Suprapubic skin (tissue), 4 donors: ENCODE measurements around the gene CST3.
"Not testable (repeated sequence)": the region's sequence is repeated elsewhere in the genome, so short reads cannot be mapped to it uniquely, and the experiment has no call there.

ENCODE experiments used
- CTCF ChIP-seq, 2 donors: fragments of 200-600 bp in 1 of 2; fragments of 450-650 bp in 1 of 2; sonication (generic) in 1 of 2; IDR thresholded peaks; one replicate each; pipeline ENCODE4 v1.5.1; 2016 to 2019; ENCODE audit warnings: antibody characterized with exemption in 2 of 2, mild to moderate bottlenecking in 1 of 2, moderate library complexity in 1 of 2
- EP300 ChIP-seq: sonication (generic); formaldehyde crosslinking; IDR thresholded peaks from one replicate; pipeline ENCODE4 v1.6.1; 2017; ENCODE audit warnings: antibody characterized with exemption
- POLR2A ChIP-seq, 2 donors: fragments of 450-650 bp; IDR thresholded peaks; one replicate each; pipeline ENCODE4 v1.6.1; 2017; ENCODE audit warnings: antibody characterized with exemption in 2 of 2, mild to moderate bottlenecking in 2 of 2, moderate library complexity in 2 of 2
- POLR2AphosphoS5 ChIP-seq, 3 donors: sonication (generic); formaldehyde crosslinking; IDR thresholded peaks; one replicate each; pipeline ENCODE4 v1.6.1; 2017; ENCODE audit warnings: antibody characterized with exemption in 3 of 3

DNA sequence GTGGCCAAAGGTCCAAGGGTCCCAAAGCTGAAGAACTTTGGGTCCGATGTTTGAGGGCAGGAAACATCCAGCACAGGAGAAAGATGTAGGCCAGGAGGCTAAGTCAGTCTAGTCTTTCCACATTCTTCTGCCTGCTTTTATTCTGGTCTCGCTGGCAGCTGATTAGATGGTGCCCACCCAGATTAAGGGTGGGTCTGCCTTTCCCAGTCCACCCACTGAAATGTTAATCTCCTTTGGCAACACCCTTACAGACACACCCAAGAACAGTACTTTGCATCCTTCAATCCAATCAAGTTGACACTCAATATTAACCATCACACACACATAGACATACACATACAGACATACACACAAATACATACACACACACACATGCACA is 21.8 kb upstream of the CST3 start:
- not testable (repeated sequence) for TF ChIP-seq CTCF (IDR thresholded peaks at IDR 0.05); POLR2A (IDR thresholded peaks at IDR 0.05); EP300; POLR2AphosphoS5 (IDR thresholded peaks at IDR 0.05)
